ENCODE data around the gene PRICKLE4. TPM values are rescaled to one million over a fixed set of nuclear protein-coding genes. Genes with fewer than 3 reads are reported as not detected.

Gene PRICKLE4
- total and polyA plus RNA-seq, 2 of the 4 experiments (the other 2 are of a cell fraction): 0.72 TPM; not detected in 1

- CTCF ChIA-PET: no interaction called here
- POLR2A ChIA-PET (ENCODE audit: unreplicated experiment): no interaction called here
Measured at GRCh38 chr6:41732591-41733359, 47.8 kb upstream of the PRICKLE4 start.

More at GRCh38 chr6:41732591-41733359, 47.8 kb upstream of the PRICKLE4 start:
- peak overlapping the region; percentile 2 for H2BK5ac ChIP-seq (ENCODE audit: low read depth, low read length, poor library complexity, severe bottlenecking)
- H3K27me3 ChIP-seq (ENCODE audit: control insufficient read depth, insufficient read depth, low read length): no peaks in the 10 kb centered on the region
- intact Hi-C loops (cut with micrococcal nuclease) (no loop called here), in situ Hi-C loops (cut with MboI; ENCODE audit: low sequenced_read_pairs) (no loop called here), dilution Hi-C loops (cut with HindIII; ENCODE audit: low sequenced_read_pairs, unreplicated experiment) (no loop called here)
- H3K9me3 ChIP-seq (ENCODE audit: control insufficient read depth, insufficient read depth, low read length): no peaks in the 10 kb centered on the region
- ATAC-seq (ENCODE audit: low read depth): no peak
- peak overlapping the region; percentile 95 for H2AFZ ChIP-seq (replicated peaks; ENCODE audit: low read length, poor library complexity)
- no peak for TF ChIP-seq USF2 (IDR thresholded peaks at IDR 0.05; ENCODE audit: low read depth, low read length)
- TF ChIP-seq NFE2L2 (IDR thresholded peaks at IDR 0.05; ENCODE audit: low read depth, low read length): no peak
- no peak for TF ChIP-seq FOS (IDR thresholded peaks at IDR 0.05; ENCODE audit: low read depth, low read length)
- no peak for TF ChIP-seq RCOR1 (IDR thresholded peaks at IDR 0.05; ENCODE audit: insufficient replicate concordance, low read length)
- TF ChIP-seq RAD21 (IDR thresholded peaks at IDR 0.05; ENCODE audit: low read length): no peak
- TF ChIP-seq CTCF (conservative IDR thresholded peaks at IDR 0.05; ENCODE audit: low read depth, low read length): no peak
- TF ChIP-seq POLR2A (IDR thresholded peaks at IDR 0.05; ENCODE audit: low read depth, low read length): no peak
- TF ChIP-seq MAFK (IDR thresholded peaks at IDR 0.05; ENCODE audit: low read depth, low read length): no peak
- TF ChIP-seq SMC3 (IDR thresholded peaks at IDR 0.05; ENCODE audit: low read depth, low read length): no peak
- no peak for TF ChIP-seq ELK1 (IDR thresholded peaks at IDR 0.05; ENCODE audit: borderline replicate concordance, low read depth, low read length)
- no peak for TF ChIP-seq MXI1 (IDR thresholded peaks at IDR 0.05; ENCODE audit: borderline replicate concordance, low read depth, low read length)
- TF ChIP-seq BHLHE40 (IDR thresholded peaks at IDR 0.05; ENCODE audit: low read depth, low read length): no peak
- TF ChIP-seq MAZ (IDR thresholded peaks at IDR 0.05; ENCODE audit: borderline replicate concordance, low read depth, low read length): no peak
- no peak for TF ChIP-seq RFX5 (IDR thresholded peaks at IDR 0.05; ENCODE audit: low read depth, low read length)
- 76% methylated on average over 4 of the region's 8 CpGs; no CpG with 5 or more reads in 1 of the 2 experiments for WGBS, 2 experiments (ENCODE audit: extremely low coverage in 2 of 2, insufficient read length in 1 of 2)
- H3K4me2 ChIP-seq (ENCODE audit: low read depth, low read length): peak overlapping the region; percentile 78; the same call in 1 of the 2 replicates
- peaks cover 6 to 23% of the 10 kb centered on the region in 2 experiments; a peak in 2 of 4 replicates for H3K79me1 ChIP-seq (ENCODE audit: low read depth in 1 of 2, low read length in 2 of 2)
- no peak overlapping the region for H3K14ac ChIP-seq (replicated peaks; ENCODE audit: low read depth, low read length)
- peak overlapping the region; percentile 30; the same call in 1 of the 2 replicates for H2AK5ac ChIP-seq (ENCODE audit: low read depth, low read length)
- no peak overlapping the region for H3K23ac ChIP-seq (ENCODE audit: low read depth, low read length)
- H3K4ac ChIP-seq (ENCODE audit: low read depth, low read length): peak overlapping the region; percentile 57; the same call in 1 of the 2 replicates
- H3K4me1 ChIP-seq (ENCODE audit: control insufficient read depth, insufficient read depth, low read length): peaks cover 18% of the 10 kb centered on the region
- H3K36me3 ChIP-seq (ENCODE audit: control insufficient read depth, insufficient read depth, low read length): no peaks in the 10 kb centered on the region
- H3K9ac ChIP-seq (ENCODE audit: low read depth, low read length): no peak overlapping the region
- H4K5ac ChIP-seq (ENCODE audit: low read depth, low read length): no peak overlapping the region; the same call in 1 of the 2 replicates
- H3K9me1 ChIP-seq (ENCODE audit: insufficient read depth, low read length): peaks cover 9% of the 10 kb centered on the region; the same call in 1 of the 2 replicates
- no peak overlapping the region for H2BK20ac ChIP-seq (ENCODE audit: low read depth, low read length)
- H4K20me1 ChIP-seq (ENCODE audit: insufficient read depth, low read length): no peaks in the 10 kb centered on the region
- H3K4me3 ChIP-seq (ENCODE audit: insufficient read depth, low read depth, low read length): no peak overlapping the region
- H3K27ac ChIP-seq (ENCODE audit: insufficient read depth, low read length): no peak overlapping the region
- peak overlapping the region; percentile 35 for H2AK9ac ChIP-seq (replicated peaks; ENCODE audit: low read depth, low read length, poor library complexity)
- peak overlapping the region in 1 of 2 experiments; percentile 51; a peak in 2 of 4 replicates for H4K8ac ChIP-seq (ENCODE audit: low read depth in 2 of 2, low read length in 2 of 2)
- H2BK15ac ChIP-seq (ENCODE audit: low read depth, low read length): no peak overlapping the region
- BruUV-seq (replicated peaks): no TSS peak
- no peak overlapping the region for H2BK120ac ChIP-seq (ENCODE audit: low read depth, low read length)
- peak overlapping the region; percentile 11; the same call in 1 of the 2 replicates for H4K91ac ChIP-seq (ENCODE audit: insufficient read depth, low read depth, low read length)
- DNase-seq: no peak
- no peak overlapping the region for H3K56ac ChIP-seq (ENCODE audit: extremely low read depth, insufficient read depth, low read length)
- 0 out of 2 replicates have a peak overlapping the region, but pooled peaks have one; percentile 9 for H3K18ac ChIP-seq (ENCODE audit: low read depth, low read length)
